Ovary (tissue), 9 donors: Measurements from ENCODE around the gene TLR1. TPM values are rescaled to one million over a fixed set of nuclear protein-coding genes. Genes with fewer than 3 reads are reported as not detected.

Experiments used
- DNase-seq, 5 donors: peaks; one replicate each; pipeline ENCODE4 v3.0.0-alpha.2; 2019 to 2020
- H3K27ac ChIP-seq, 2 donors: fragments of 200-600 bp; one replicate each; pipeline versions ENCODE4 v1.5.1 to v1.8.0; 2019 to 2022
- H3K27me3 ChIP-seq: fragments of 200-600 bp; one replicate; pipeline ENCODE4 v1.8.0; 2022
- H3K36me3 ChIP-seq: fragments of 200-600 bp; sonication (generic); one replicate; pipeline ENCODE4 v1.5.1; 2019
- H3K4me1 ChIP-seq: one replicate; pipeline ENCODE4 v1.8.1; 2013; ENCODE audit warnings: mild to moderate bottlenecking, moderate library complexity; ENCODE audit not compliant: insufficient read depth
- H3K4me3 ChIP-seq: fragments of 200-600 bp; sonication (generic); one replicate; pipeline ENCODE4 v1.5.1; 2017
- H3K9me3 ChIP-seq, 2 donors: fragments of 200-600 bp in 1 of 2; sonication (generic) in 1 of 2; one replicate each; pipeline versions ENCODE4 v1.5.1 to v1.8.1; 2013 to 2019; ENCODE audit warnings: mild to moderate bottlenecking in 1 of 2, moderate library complexity in 1 of 2
- CTCF ChIP-seq, 3 donors: fragments of 450-650 bp in 2 of 3; fragments of 200-600 bp in 1 of 3; IDR thresholded peaks; one replicate each; pipeline versions ENCODE4 v1.5.1 to v1.8.0; 2016 to 2022; ENCODE audit warnings: antibody characterized with exemption in 3 of 3, mild to moderate bottlenecking in 1 of 3
- EP300 ChIP-seq: sonication (generic); formaldehyde crosslinking; IDR thresholded peaks from one replicate; pipeline ENCODE4 v1.6.1; 2017; ENCODE audit warnings: antibody characterized with exemption
- POLR2A ChIP-seq: fragments of 450-650 bp; IDR thresholded peaks from one replicate; pipeline ENCODE4 v1.6.1; 2017; ENCODE audit warnings: antibody characterized with exemption, mild to moderate bottlenecking, moderate library complexity
- WGBS, 3 donors: extraction: QIAGEN DNeasy Blood & Tissue Kit in 1 of 3; methylation state at CpG; one replicate each; pipeline versions ENCODE4 v1.1.5 to v1.1.7; 2013 to 2017; 5-methylcytosine and 5-hydroxymethylcytosine counted together
- intact Hi-C, 4 donors: fragments of 100-400 bp; cut with DNase I; formaldehyde crosslinking; loops; one replicate each; pipeline versions ENCODE4 v1.11.0 to v1.15.1; 2022 to 2023
- polyA plus RNA-seq, 2 donors: library from polyadenylated mRNA; stranded (reverse); fragments of 200-250 nt in 1 of 2; fragments of 350-450 nt in 1 of 2; fragmentation: Illumina TruSeq in 1 of 2; extraction: RNeasy Lipid Tissue Mini Kit (QIAGEN cat#74804) in 1 of 2; gene quantifications; one replicate each; pipeline ENCODE4 v1.2.3, GENCODE V29; 2013 to 2014
- total RNA-seq, 7 donors: library from RNA; depleted of rRNA in 2 of 7; stranded (reverse); fragments of >200 nt in 2 of 7; fragmentation: NEBNext Ultra II Directional in 3 of 7; extraction: Animal tissue kit (Norgen Biotek cat#: 25700) in 3 of 7; gene quantifications; one replicate each; pipeline versions ENCODE4 v1.1.0 to v1.2.4, GENCODE V29; 2016 to 2023
- donor health status: DM: no; HTN: no; CAD: no; lungs with moderate emphysema.
- donor health status: DM: no; HTN: no; CAD: no.
- donor health status: Bipolar disorder and iron deficiency.
- donor health status: DM: yes; HTN: yes; CAD: no.
- donor health status: DM: no; HTN: no; CAD: no.
- donor health status: DM: yes; HTN: yes; CAD: no.

The TLR1 gene
- total and polyA plus RNA-seq, 9 donors, result 5.0 to 24.0 (median 10.1) TPM

- no peaks in the 10 kb centered on the region for H3K4me1 ChIP-seq
- H3K27ac ChIP-seq, result no peak overlapping the region
- no peak for TF ChIP-seq CTCF (IDR thresholded peaks at IDR 0.05)
- TF ChIP-seq POLR2A, result no peak
- TF ChIP-seq EP300, result no peak
- no peak for DNase-seq
- no peaks in the 10 kb centered on the region for H3K9me3 ChIP-seq
- intact Hi-C loops, result no loop called here
- no peak overlapping the region for H3K4me3 ChIP-seq
- H3K27me3 ChIP-seq, result no peaks in the 10 kb centered on the region
- no peaks in the 10 kb centered on the region for H3K36me3 ChIP-seq
These were observed 27.1 kb upstream of the TLR1 start for GRCh38 chr4:38831653-38832052.

GRCh38 chr4:38829237-38829636 is 24.6 kb upstream of the TLR1 start:
- TF ChIP-seq EP300 (no peak), POLR2A (no peak), CTCF (IDR thresholded peaks at IDR 0.05) (no peak)
- Histone ChIP-seq H3K4me1 (no peaks in the 10 kb centered on the region), H3K9me3 (no peaks in the 10 kb centered on the region), H3K36me3 (no peaks in the 10 kb centered on the region), H3K27ac (no peak overlapping the region), H3K27me3 (no peaks in the 10 kb centered on the region), H3K4me3 (no peak overlapping the region)
- 96 to 98% (median 98%) methylated on average over 5 of the region's 5 CpGs for WGBS, 3 donors
- intact Hi-C loops, result no loop called here
- DNase-seq, result no peak

GRCh38 chr4:38823766-38824165 is 19.2 kb upstream of the TLR1 start:
- H3K4me1 ChIP-seq, result no peaks in the 10 kb centered on the region
- H3K9me3 ChIP-seq, result no peaks in the 10 kb centered on the region
- H3K4me3 ChIP-seq, result no peak overlapping the region
- no peak for DNase-seq
- no peaks in the 10 kb centered on the region for H3K36me3 ChIP-seq
- 90 to 92% (median 91%) methylated on average over 27 of the region's 27 CpGs for WGBS, 3 donors
- intact Hi-C loops, result no loop called here
- no peak for TF ChIP-seq POLR2A
- no peak for TF ChIP-seq CTCF (IDR thresholded peaks at IDR 0.05)
- no peak for TF ChIP-seq EP300
- H3K27me3 ChIP-seq, result no peaks in the 10 kb centered on the region
- H3K27ac ChIP-seq, result no peak overlapping the region

- intact Hi-C loops, result no loop called here
- DNase-seq, result no peak
- TF ChIP-seq CTCF (IDR thresholded peaks at IDR 0.05) (no peak), EP300 (no peak), POLR2A (no peak)
These were observed 18.2 kb upstream of the TLR1 start for GRCh38 chr4:38822748-38823303.

More at GRCh38 chr4:38822748-38823303, 18.2 kb upstream of the TLR1 start:
- H3K4me1 ChIP-seq, result no peaks in the 10 kb centered on the region
- H3K27me3 ChIP-seq, result no peaks in the 10 kb centered on the region
- H3K4me3 ChIP-seq, result no peak overlapping the region
- WGBS, 3 donors, result 70 to 73% (median 71%) methylated on average over 5 of the region's 5 CpGs
- no peaks in the 10 kb centered on the region for H3K36me3 ChIP-seq
- H3K27ac ChIP-seq, result no peak overlapping the region
- H3K9me3 ChIP-seq, result no peaks in the 10 kb centered on the region
